ENCODE measurements around the gene MUC6.

DNA sequence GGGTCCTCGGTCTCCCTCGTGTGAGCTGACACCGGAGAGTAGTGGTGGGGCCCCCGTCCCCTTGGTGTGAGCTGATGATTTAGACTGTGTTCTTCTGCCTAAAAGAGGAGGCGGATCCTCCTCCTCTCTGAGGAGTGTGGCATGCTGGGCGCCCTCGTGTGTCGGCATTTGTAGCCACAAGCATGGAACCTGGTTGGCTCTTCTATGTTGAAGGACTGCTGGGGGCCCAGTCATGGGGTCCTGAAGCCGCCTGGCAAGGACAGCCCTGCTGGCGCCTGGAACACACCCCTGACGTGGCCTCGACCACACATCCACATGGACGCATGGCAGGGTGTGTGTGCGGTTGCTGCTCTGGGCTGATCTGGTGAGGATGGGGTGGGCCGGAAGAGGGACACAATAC lies 60.7 kb downstream of the MUC6 start:
- TF ChIP-seq, protein P1, sequence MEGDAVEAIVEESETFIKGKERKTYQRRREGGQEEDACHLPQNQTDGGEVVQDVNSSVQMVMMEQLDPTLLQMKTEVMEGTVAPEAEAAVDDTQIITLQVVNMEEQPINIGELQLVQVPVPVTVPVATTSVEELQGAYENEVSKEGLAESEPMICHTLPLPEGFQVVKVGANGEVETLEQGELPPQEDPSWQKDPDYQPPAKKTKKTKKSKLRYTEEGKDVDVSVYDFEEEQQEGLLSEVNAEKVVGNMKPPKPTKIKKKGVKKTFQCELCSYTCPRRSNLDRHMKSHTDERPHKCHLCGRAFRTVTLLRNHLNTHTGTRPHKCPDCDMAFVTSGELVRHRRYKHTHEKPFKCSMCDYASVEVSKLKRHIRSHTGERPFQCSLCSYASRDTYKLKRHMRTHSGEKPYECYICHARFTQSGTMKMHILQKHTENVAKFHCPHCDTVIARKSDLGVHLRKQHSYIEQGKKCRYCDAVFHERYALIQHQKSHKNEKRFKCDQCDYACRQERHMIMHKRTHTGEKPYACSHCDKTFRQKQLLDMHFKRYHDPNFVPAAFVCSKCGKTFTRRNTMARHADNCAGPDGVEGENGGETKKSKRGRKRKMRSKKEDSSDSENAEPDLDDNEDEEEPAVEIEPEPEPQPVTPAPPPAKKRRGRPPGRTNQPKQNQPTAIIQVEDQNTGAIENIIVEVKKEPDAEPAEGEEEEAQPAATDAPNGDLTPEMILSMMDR (IDR thresholded peaks at IDR 0.05; ENCODE audit: control extremely low read depth in 1 of 3, insufficient read depth in 1 of 3, low read depth in 1 of 3, low read length in 3 of 3), result peak; percentile 62 to 73 (median 68)
- TF ChIP-seq HDAC2 (IDR thresholded peaks at IDR 0.05; ENCODE audit: borderline replicate concordance in 1 of 2, low read depth in 2 of 2, low read length in 2 of 2) (no peak), CBX5 (IDR thresholded peaks at IDR 0.05; ENCODE audit: low read depth, low read length) (no peak), MAFK (IDR thresholded peaks at IDR 0.05; ENCODE audit: low read depth, low read length) (no peak), SP1 (IDR thresholded peaks at IDR 0.05; ENCODE audit: low read depth, low read length) (peak; percentile 49; the same call in 1 of the 2 replicates), RBBP5 (IDR thresholded peaks at IDR 0.05; ENCODE audit: borderline replicate concordance, low read depth, low read length) (no peak)

Data from H1 (cell line).